ENCODE results near the gene TIGD3. TPM values are rescaled to one million over a fixed set of nuclear protein-coding genes. Genes with fewer than 3 reads are reported as not detected.

TIGD3 gene
- total and polyA plus RNA-seq, 2 of the 8 experiments (the other 6 are each of a cell fraction or from before 2014, with no cell fraction given), result 1.1 to 1.3 TPM

- Histone ChIP-seq H3K23me2 (ENCODE audit: low read depth, low read length) (no peaks in the 10 kb centered on the region), H3K23ac (ENCODE audit: insufficient read length) (no peak overlapping the region), H4K91ac (replicated peaks; ENCODE audit: insufficient read length, low read length) (no peak overlapping the region), H2BK12ac (ENCODE audit: low read depth, low read length) (no peak overlapping the region), H3K79me2 (ENCODE audit: control insufficient read depth in 1 of 2, insufficient read depth in 2 of 2, low read length in 2 of 2) (no peaks in the 10 kb centered on the region), H3K4me3 (ENCODE audit: extremely low read depth in 1 of 4, insufficient read depth in 2 of 4, low read depth in 3 of 4, low read length in 4 of 4) (no peak overlapping the region), H3K56ac (replicated peaks; ENCODE audit: insufficient read length, low read depth, low read length) (no peak overlapping the region), H3K79me1 (ENCODE audit: low read depth, low read length) (no peaks in the 10 kb centered on the region), H2BK5ac (ENCODE audit: low read depth, low read length) (no peak overlapping the region), H2BK20ac (ENCODE audit: low read length) (no peak overlapping the region), H3K36me3 (ENCODE audit: control insufficient read depth in 2 of 4, insufficient read depth in 4 of 4, low read length in 3 of 4) (peaks cover 0 to 8% (median 3%) of the 10 kb centered on the region in 4 experiments; a peak in 4 of 8 replicates), H4K5ac (ENCODE audit: insufficient read length, low read depth, low read length) (no peak overlapping the region), H4K20me1 (replicated peaks in 1 of 2; ENCODE audit: control insufficient read depth in 1 of 2, insufficient read depth in 2 of 2, low read length in 2 of 2) (peaks cover 0 to 5% of the 10 kb centered on the region in 2 experiments), H3K18ac (ENCODE audit: extremely low read depth, low read length) (no peak overlapping the region), H3K14ac (ENCODE audit: insufficient read length) (no peak overlapping the region), H2BK120ac (replicated peaks; ENCODE audit: low read depth, low read length) (no peak overlapping the region), H3K4ac (replicated peaks; ENCODE audit: insufficient read length, low read depth, low read length) (no peak overlapping the region), H2AFZ (ENCODE audit: low read length) (no peak overlapping the region), H3K4me1 (replicated peaks in 1 of 4; ENCODE audit: control insufficient read depth in 3 of 4, insufficient read depth in 4 of 4, low read length in 3 of 4) (no peaks in the 10 kb centered on the region; a peak in 1 of 7 replicates), H3K27ac (ENCODE audit: low read depth, low read length) (no peak overlapping the region; the same call in 1 of the 2 replicates), H3K4me2 (ENCODE audit: insufficient read depth in 1 of 2, low read depth in 2 of 2, low read length in 2 of 2) (no peak overlapping the region), H3K27me3 (replicated peaks in 1 of 4; ENCODE audit: control insufficient read depth in 3 of 4, extremely low read depth in 1 of 4, insufficient read depth in 3 of 4, low read length in 3 of 4) (no peaks in the 10 kb centered on the region), H4K8ac (ENCODE audit: extremely low read depth, insufficient read depth, low read length) (no peak overlapping the region), H2AK5ac (ENCODE audit: low read depth, low read length) (no peak overlapping the region), H3K9me3 (ENCODE audit: insufficient read depth in 2 of 2, low read depth in 1 of 2, low read length in 1 of 2) (no peaks in the 10 kb centered on the region), H2BK15ac (ENCODE audit: low read length) (no peak overlapping the region), H3K9ac (replicated peaks in 1 of 4; ENCODE audit: extremely low read depth in 1 of 4, low read depth in 3 of 4, low read length in 3 of 4) (no peak overlapping the region; a peak in 2 of 7 replicates)
- ChIA-PET CTCF (ENCODE audit: partially characterized antibody) (interaction anchor here (0.6 to 7.8 kb wide), 9 partner anchors 11 to 1054 kb away, joined by 3 to 69 read pairs (median 5); no protein-coding TSS in a partner anchor), POLR2A (ENCODE audit: partially characterized antibody) (interaction anchor here (0.9 to 5.4 kb wide), 10 partner anchors 11 to 102 kb away, joined by 3 to 23 read pairs (median 4); partner anchors contain the start of genes MALAT1, NEAT1 and TIGD3)
- FAIRE-seq (no peak), DNase-seq (ENCODE audit: low read depth in 1 of 2, low spot score in 2 of 2) (no peak)
- WGBS, 2 experiments (ENCODE audit: extremely low coverage in 1 of 2, insufficient coverage in 1 of 2, insufficient read length in 1 of 2, insufficient replicate concordance in 2 of 2, low coverage in 1 of 2, low lambda C conversion rate in 2 of 2, missing lambda C conversion rate in 1 of 2), result 94% methylated on average over 22 of the region's 24 CpGs; no CpG with 5 or more reads in 1 of the 2 experiments
- TF ChIP-seq MAFK (IDR thresholded peaks at IDR 0.05; ENCODE audit: low read depth, low read length) (no peak), CTCF (IDR thresholded peaks at IDR 0.05; ENCODE audit: control extremely low read depth in 1 of 3, insufficient read depth in 1 of 3, low read depth in 1 of 3, low read length in 3 of 3) (no peak), SP1 (IDR thresholded peaks at IDR 0.05; ENCODE audit: low read depth, low read length) (no peak), TEAD4 (IDR thresholded peaks at IDR 0.05; ENCODE audit: low read depth, low read length) (no peak), POLR2A (IDR thresholded peaks at IDR 0.05; ENCODE audit: control extremely low read depth in 1 of 2, low read depth in 2 of 2, low read length in 2 of 2) (no peak), RFX5 (IDR thresholded peaks at IDR 0.05; ENCODE audit: borderline replicate concordance, low read depth, low read length) (no peak), EGR1 (IDR thresholded peaks at IDR 0.05; ENCODE audit: borderline replicate concordance, low read depth, low read length) (no peak), SUZ12 (IDR thresholded peaks at IDR 0.05; ENCODE audit: low read length) (no peak), SAP30 (IDR thresholded peaks at IDR 0.05; ENCODE audit: insufficient read depth, insufficient replicate concordance, low read length) (no peak), SIN3A (conservative IDR thresholded peaks at IDR 0.05 in 1 of 2, IDR thresholded peaks at IDR 0.05 in 1 of 2; ENCODE audit: low read depth in 1 of 2, low read length in 2 of 2) (no peak)
Measured at GRCh38 chr11:65404638-65405339, 50.2 kb downstream of the TIGD3 start.

All from H1 (cell line).